HG03571 (cell line): ENCODE data around the gene RBM15.

Experiments used
- ATAC-seq: cut with Tn5 transposase; IDR thresholded peaks from one replicate; pipeline ENCODE4 v1.9.1; 2021; ENCODE audit not compliant: unreplicated experiment

Gene RBM15, protein sequence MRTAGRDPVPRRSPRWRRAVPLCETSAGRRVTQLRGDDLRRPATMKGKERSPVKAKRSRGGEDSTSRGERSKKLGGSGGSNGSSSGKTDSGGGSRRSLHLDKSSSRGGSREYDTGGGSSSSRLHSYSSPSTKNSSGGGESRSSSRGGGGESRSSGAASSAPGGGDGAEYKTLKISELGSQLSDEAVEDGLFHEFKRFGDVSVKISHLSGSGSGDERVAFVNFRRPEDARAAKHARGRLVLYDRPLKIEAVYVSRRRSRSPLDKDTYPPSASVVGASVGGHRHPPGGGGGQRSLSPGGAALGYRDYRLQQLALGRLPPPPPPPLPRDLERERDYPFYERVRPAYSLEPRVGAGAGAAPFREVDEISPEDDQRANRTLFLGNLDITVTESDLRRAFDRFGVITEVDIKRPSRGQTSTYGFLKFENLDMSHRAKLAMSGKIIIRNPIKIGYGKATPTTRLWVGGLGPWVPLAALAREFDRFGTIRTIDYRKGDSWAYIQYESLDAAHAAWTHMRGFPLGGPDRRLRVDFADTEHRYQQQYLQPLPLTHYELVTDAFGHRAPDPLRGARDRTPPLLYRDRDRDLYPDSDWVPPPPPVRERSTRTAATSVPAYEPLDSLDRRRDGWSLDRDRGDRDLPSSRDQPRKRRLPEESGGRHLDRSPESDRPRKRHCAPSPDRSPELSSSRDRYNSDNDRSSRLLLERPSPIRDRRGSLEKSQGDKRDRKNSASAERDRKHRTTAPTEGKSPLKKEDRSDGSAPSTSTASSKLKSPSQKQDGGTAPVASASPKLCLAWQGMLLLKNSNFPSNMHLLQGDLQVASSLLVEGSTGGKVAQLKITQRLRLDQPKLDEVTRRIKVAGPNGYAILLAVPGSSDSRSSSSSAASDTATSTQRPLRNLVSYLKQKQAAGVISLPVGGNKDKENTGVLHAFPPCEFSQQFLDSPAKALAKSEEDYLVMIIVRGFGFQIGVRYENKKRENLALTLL

GRCh38 chr1:110338886-110339406 is at the start of gene RBM15:
TSS of gene RBM15 (plus strand) at chr1:110339377. CDS start at chr1:110339406, 29 bp downstream.
- peak; percentile 66 for ATAC-seq

- no peak for ATAC-seq
These were observed 47.7 kb upstream of the RBM15 start for GRCh38 chr1:110291241-110292030.

DNA sequence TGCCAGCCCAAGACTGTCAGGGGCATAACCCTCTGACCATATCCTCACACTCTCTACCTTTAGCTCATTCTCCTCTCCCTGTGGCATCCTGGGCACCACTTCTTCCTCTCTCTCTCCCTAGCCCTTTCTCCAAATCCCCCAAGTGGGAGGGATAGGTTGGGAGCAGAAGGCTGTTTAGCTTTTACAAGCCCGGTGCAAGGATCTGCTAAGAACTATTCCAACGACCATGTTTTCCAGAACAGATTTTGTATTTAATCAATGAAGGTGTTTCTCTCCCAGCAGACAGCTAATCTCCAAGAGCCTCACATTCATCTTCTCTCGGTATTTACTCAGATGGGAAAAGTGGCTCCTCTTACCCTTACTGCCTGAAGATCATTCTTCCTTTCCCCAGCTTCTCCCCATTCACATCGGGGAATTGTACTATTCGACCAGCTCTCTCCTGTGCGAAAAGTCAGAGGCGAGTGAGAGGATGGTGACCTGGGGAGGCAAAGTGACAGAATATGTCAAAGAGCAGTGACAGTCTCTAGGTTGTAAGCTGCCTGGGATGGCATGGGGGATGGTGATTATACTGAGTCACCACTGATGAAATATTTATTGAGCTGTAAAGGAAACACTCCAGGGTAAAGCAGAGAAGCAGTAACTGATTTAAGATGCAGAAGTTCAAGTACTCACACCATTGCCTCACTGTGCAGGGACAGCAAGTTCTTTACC is 47.0 kb upstream of the RBM15 start:
- ATAC-seq, result no peak

GRCh38 chr1:110293601-110294104 is 45.5 kb upstream of the RBM15 start:
- ATAC-seq, result no peak

- ATAC-seq, result no peak
These were observed 44.9 kb upstream of the RBM15 start for GRCh38 chr1:110294308-110294707.

DNA sequence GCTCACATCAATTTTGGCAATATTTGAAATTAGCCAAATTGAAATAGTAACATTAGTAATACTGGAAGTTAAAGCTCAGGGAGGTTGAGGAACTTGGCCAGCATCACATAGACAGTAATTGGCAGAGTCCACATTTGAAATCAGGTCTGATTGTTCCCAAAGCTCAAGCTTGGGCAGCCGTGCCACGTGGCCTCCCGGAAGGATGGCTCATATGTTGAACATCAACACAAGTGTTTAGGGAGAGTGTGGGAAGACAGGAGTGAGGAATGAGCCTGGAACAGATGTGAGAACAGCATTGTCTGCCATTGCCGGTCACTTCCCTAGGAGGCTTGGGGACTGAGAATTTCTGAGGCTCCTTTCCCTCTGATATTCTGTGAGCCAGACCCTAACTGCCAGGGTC is 40.2 kb upstream of the RBM15 start:
- no peak for ATAC-seq

DNA sequence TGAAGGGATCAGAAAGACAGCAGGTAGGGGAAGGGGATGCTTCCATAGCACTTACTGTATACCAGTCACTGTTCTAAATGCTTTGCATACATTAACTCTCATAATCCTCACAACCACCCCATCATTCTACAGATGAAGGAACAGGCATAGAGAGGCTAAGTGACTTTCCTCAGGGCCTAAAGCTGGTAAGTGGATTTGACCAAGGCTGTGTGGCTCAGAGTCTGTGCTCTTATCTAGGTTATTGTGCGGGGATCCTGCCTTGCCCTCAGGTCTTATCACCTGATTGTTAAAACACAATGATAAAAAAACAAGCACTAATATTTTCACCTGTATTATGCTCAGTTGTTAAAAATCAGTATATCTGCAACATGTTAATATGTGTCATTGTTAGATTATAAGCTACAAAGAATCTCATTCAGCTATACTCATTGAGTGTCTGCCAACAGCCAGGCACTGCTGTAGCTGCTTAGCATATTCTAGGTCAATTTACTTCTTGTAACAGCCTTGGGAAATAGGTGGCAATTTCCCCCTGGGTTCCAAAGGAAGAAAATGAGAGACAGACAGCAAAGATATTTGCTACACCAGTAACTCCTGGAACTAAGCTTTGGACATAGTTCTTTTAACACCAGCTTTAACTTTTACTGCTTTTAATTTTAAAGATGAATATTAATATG is 38.6 kb upstream of the RBM15 start:
- ATAC-seq, result no peak

- no peak for ATAC-seq
These were observed 36.3 kb upstream of the RBM15 start for GRCh38 chr1:110302836-110303235.

DNA sequence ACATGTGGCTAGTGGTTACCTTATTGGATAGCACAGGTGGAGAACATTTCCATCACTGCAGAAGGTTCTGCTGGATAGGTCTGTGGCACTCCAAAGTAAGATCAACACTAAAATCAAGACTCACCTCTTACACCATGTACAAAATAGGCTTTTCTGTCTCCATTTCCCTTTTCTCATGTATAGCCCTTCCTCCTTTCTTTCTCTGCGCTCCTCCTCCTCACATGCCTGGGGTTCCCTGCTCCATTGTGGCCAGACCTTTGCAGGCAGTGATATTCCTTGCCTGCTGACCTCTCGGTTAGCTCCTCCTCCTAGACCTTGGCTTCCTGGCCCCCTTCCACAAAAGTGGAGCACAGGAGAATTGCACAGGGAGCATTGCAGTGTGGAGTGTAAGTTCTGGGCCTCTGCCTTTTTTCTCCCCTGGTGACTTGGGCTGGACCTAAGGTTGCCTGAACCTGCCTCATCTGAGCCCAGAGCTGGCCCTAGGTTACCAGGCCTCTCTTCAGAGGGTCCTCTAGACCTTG is 33.2 kb upstream of the RBM15 start:
- no peak for ATAC-seq

DNA sequence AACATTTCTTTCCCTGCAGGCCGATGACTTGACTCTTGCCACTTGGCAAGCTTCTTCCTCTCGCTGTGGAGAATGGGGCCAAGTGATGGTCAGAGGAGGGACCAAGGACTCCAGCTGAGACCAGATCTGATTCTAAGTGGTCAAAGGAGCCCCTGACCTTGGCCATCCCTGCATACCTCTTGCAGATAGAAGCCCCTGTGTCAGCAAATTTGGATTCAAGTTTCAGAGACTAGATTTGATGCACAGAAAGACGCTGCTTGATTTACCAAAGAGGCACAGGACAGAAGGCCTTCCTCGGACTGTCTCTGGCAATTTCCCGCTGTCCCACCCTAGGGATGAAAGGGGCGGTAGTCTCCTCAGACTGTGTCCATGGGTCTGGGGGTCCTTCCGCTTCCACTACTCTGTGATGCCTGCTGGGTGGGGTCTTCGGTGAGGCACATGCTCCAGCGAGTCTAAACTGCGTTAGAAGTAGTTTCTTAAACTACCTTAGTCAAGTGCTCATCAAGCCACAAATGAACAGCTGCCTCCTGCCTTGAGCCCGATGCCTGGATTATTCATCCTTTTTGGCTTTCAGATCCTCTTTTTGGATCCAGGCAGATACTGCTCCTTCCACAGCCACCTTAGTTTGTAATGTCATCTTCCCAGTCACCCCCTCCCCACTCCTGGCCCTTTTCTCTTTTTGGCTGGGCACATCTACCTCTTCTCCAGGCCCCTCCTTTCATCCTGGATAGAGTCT is 31.8 kb upstream of the RBM15 start:
- no peak for ATAC-seq

GRCh38 chr1:110308247-110308646 is 30.9 kb upstream of the RBM15 start:
- no peak for ATAC-seq

DNA sequence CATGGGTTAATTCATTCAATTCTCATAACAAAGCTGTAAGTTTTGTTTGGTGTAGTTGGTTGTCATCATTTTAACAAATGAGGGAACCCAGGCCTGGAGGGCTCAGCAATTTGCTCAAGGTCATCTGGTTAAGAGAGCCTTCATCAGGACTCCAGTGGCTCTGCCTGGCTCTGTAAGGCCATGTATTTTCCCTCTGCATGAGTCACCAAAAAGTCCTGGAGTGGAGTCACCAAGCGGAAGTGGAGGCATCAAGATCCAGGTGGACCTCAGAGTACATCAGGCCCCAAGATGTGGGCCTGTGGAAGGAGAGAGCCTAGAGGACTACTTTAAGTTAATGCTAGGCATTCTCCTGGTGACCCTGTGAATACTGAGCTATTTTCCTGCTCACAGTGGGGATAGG is 30.0 kb upstream of the RBM15 start:
- no peak for ATAC-seq

GRCh38 chr1:110309767-110310166 is 29.4 kb upstream of the RBM15 start:
- no peak for ATAC-seq

DNA sequence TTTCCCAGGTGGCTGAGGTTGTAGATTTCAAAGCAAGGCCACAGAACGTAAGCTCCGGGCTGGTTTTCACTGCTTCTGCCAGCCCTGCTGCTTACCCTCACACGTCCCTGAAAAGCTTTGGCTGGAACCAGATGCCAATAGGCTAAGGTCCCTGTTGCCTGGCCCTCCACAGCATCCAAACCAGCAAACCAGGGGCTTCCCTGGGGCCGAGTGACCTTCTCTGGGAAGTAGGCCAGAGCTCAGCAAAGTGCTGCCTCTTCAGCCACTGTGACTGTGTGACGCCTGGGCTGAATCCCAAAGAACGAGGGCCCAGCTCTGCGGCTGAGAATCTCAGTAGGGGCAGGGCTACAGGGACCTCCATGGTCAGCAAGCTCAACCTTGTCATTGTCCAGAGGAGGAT is 28.9 kb upstream of the RBM15 start:
- ATAC-seq, result no peak

DNA sequence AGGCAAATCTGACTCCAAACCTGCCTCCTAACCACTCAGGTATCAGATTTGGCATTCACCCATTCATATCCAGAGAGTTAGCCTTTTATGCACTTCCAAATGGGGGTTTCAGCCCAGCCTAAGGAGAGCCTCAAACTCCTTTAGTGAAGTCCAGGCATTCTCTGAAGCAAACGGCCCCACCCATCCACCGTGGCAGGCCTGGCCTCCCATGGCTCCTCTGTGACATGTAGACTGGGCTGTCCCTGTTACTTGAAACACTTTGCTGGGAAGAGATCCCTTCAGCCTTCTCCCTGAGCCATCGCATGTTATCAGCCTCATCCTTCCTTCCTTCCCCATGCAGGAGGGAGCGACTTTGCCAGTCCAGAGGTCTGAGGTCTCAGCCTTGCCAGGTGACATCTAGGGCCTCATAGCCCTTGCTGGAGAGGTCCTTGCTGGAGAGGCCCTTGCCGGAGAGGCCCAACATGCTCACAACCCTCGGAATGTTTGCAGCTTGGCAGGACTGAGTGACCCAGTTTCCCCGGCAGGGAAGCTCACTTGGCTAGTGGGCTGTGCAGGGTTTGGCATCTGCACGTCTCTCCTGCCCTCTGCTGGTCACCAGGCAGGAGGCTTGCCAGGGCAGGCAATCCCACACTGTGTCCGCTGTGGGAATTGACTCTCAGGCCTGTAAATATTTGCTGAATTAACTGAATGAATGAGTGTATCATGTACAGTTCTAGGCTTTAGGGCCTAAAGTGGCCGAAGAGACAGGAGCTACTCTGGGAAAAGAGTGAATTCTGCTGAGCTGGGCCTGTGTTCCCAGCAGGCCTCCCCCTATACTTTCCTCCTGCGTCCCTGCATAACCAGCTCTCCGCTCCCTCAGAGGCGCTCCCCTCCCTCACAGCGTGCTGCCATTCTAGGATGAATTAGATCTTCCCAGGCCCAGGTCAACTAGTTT is 26.7 kb upstream of the RBM15 start:
- ATAC-seq, result no peak

- no peak for ATAC-seq
These were observed 22.4 kb upstream of the RBM15 start for GRCh38 chr1:110316735-110317134.

GRCh38 chr1:110318046-110318445 is 21.1 kb upstream of the RBM15 start:
- no peak for ATAC-seq
